Measurements from ENCODE around the gene MS4A5.

MS4A5 gene, protein sequence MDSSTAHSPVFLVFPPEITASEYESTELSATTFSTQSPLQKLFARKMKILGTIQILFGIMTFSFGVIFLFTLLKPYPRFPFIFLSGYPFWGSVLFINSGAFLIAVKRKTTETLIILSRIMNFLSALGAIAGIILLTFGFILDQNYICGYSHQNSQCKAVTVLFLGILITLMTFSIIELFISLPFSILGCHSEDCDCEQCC

DNA sequence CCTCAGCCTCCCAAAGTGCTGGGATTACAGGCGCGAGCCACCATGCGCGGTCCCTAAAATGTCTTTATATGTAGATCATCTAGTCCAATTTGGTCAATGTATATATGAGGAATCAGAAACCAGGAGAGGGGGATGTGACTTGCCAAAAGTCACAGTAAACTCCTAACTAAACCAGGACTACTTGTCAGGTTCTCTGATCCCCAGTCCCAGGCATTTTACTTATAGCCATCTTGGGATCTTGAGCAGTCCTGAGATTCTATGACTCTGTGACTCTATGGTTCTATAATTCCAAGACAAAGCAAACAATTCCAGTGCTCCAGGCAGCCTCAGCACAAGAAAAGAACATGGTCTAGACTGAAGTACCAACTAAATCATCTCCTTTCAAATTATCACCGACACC, at the start of gene MS4A5:
TSS of gene MS4A5 (plus strand) at position 301 of the 400 bp plus-strand sequence. CDS start 103 bp downstream, outside the sequence.
- Histone ChIP-seq H3K27me3 (ENCODE audit: insufficient read depth, poor library complexity, severe bottlenecking) (no peaks in the 10 kb centered on the region), H3K27ac (ENCODE audit: poor library complexity, severe bottlenecking) (no peak within 1 kb of the TSS), H3K4me1 (ENCODE audit: insufficient read depth, poor library complexity, severe bottlenecking) (no peaks in the 10 kb centered on the region), H3K9me3 (ENCODE audit: severe bottlenecking) (no peaks in the 10 kb centered on the region), H3K4me3 (ENCODE audit: severe bottlenecking) (no peak within 1 kb of the TSS), H3K36me3 (ENCODE audit: low read depth) (no peaks in the 10 kb centered on the region)
- TF ChIP-seq, protein P1, sequence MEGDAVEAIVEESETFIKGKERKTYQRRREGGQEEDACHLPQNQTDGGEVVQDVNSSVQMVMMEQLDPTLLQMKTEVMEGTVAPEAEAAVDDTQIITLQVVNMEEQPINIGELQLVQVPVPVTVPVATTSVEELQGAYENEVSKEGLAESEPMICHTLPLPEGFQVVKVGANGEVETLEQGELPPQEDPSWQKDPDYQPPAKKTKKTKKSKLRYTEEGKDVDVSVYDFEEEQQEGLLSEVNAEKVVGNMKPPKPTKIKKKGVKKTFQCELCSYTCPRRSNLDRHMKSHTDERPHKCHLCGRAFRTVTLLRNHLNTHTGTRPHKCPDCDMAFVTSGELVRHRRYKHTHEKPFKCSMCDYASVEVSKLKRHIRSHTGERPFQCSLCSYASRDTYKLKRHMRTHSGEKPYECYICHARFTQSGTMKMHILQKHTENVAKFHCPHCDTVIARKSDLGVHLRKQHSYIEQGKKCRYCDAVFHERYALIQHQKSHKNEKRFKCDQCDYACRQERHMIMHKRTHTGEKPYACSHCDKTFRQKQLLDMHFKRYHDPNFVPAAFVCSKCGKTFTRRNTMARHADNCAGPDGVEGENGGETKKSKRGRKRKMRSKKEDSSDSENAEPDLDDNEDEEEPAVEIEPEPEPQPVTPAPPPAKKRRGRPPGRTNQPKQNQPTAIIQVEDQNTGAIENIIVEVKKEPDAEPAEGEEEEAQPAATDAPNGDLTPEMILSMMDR (IDR thresholded peaks at IDR 0.05; ENCODE audit: poor library complexity, severe bottlenecking): no peak
- DNase-seq (ENCODE audit: low spot score) (no peak), ATAC-seq (ENCODE audit: low read depth) (no peak)

DNA sequence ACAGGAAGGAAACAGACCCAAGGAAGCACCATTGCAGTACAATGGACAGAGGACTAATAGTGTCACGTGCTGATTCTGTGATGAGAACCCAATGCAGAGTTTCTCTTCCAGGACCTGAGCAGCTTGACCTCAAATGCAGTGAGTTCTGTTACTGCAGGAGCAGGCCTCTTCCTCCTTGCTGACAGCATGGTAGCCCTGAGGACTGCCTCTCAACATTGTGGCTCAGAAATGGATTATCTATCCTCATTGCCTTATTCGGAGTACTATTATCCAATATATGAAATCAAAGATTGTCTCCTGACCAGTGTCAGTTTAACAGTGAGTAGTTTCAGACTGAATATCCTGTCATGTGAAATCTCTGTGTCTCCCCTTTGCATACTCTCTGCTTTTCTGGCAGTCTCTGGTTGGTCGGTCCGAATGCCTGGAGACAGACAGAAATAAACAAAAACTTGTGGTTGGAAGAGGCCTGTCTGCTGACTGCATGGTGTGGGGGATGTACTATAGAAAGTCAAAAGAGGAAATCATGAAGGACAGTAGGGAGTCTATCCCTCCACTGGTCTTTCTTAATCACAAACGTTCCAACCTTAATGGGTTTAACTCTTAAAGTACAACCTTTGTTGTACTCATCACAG, 40.0 kb upstream of the MS4A5 start:
- ATAC-seq (ENCODE audit: low read depth): no peak
- Histone ChIP-seq H3K27ac (ENCODE audit: poor library complexity, severe bottlenecking) (no peak overlapping the region), H3K9me3 (ENCODE audit: severe bottlenecking) (no peaks in the 10 kb centered on the region), H3K27me3 (ENCODE audit: insufficient read depth, poor library complexity, severe bottlenecking) (no peaks in the 10 kb centered on the region), H3K4me1 (ENCODE audit: insufficient read depth, poor library complexity, severe bottlenecking) (no peaks in the 10 kb centered on the region), H3K36me3 (ENCODE audit: low read depth) (no peaks in the 10 kb centered on the region), H3K4me3 (ENCODE audit: severe bottlenecking) (no peak overlapping the region)
- no peak for DNase-seq (ENCODE audit: low spot score)
- TF ChIP-seq, protein P1 (IDR thresholded peaks at IDR 0.05; ENCODE audit: poor library complexity, severe bottlenecking): no peak

DNA sequence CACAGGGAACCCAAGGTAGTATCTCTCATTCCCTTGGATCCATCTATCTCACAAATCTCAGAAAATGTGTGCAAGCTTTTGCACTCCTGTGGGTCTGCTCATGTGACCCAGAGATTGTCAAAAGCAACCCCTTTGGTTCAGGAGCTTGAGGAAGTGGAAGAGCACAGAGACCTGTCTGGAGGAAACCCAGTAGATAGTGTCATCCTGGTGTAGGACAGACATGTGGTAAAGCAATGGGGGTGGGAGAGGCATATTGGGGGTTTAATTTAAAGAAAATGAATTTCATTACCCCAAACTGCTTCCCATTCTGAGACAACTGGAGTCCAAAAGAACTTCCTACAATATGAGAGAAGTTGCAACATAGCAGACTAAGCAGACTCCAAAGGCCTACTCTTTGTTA, 39.0 kb upstream of the MS4A5 start:
- Histone ChIP-seq H3K27me3 (ENCODE audit: insufficient read depth, poor library complexity, severe bottlenecking) (no peaks in the 10 kb centered on the region), H3K36me3 (ENCODE audit: low read depth) (no peaks in the 10 kb centered on the region), H3K4me3 (ENCODE audit: severe bottlenecking) (no peak overlapping the region), H3K27ac (ENCODE audit: poor library complexity, severe bottlenecking) (no peak overlapping the region), H3K9me3 (ENCODE audit: severe bottlenecking) (no peaks in the 10 kb centered on the region), H3K4me1 (ENCODE audit: insufficient read depth, poor library complexity, severe bottlenecking) (no peaks in the 10 kb centered on the region)
- TF ChIP-seq, protein P1 (IDR thresholded peaks at IDR 0.05; ENCODE audit: poor library complexity, severe bottlenecking): no peak
- no peak for DNase-seq (ENCODE audit: low spot score)
- no peak for ATAC-seq (ENCODE audit: low read depth)

DNA sequence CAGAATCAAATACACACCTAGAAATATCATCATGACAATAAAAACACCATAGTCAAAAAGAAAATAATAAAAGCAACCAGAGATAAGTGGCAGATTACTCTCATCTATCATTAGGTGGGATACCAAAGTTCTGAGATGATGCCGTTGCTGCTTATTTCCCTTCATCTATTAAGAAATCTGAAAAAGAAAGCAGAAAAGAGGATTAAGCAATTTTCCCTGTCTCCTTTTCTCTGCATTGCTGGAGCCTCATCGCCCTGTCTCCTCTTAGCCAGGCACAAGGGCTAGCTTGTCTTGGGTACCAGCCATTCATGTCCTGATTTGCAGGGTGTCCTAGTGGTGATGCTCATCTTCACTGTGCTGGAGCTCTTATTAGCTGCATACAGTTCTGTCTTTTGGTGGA, 37.0 kb upstream of the MS4A5 start:
- ATAC-seq (ENCODE audit: low read depth): no peak
- Histone ChIP-seq H3K36me3 (ENCODE audit: low read depth) (no peaks in the 10 kb centered on the region), H3K9me3 (ENCODE audit: severe bottlenecking) (no peaks in the 10 kb centered on the region), H3K4me1 (ENCODE audit: insufficient read depth, poor library complexity, severe bottlenecking) (no peaks in the 10 kb centered on the region), H3K27me3 (ENCODE audit: insufficient read depth, poor library complexity, severe bottlenecking) (no peaks in the 10 kb centered on the region), H3K4me3 (ENCODE audit: severe bottlenecking) (no peak overlapping the region), H3K27ac (ENCODE audit: poor library complexity, severe bottlenecking) (no peak overlapping the region)
- TF ChIP-seq, protein P1 (IDR thresholded peaks at IDR 0.05; ENCODE audit: poor library complexity, severe bottlenecking): no peak
- no peak for DNase-seq (ENCODE audit: low spot score)

DNA sequence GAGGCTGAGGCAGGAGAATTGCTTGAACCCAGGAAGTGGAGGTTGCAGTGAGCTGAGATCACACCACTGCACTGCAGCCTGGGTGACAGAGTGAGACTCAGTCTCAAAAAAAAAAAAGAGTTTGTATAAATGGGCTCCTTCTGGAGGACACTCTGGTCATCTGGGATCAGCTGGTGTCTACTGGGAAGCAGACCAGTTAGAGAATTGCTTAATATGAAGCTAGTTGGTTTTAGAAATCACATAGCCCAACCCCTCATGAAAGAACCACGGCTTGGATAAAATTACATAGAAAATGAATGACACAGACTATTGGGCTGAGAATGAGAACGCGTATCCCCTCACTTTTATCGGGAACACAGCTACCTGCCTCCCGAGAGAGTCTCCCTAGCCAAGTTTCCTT, 36.4 kb upstream of the MS4A5 start:
- Histone ChIP-seq H3K9me3 (ENCODE audit: severe bottlenecking) (no peaks in the 10 kb centered on the region), H3K36me3 (ENCODE audit: low read depth) (no peaks in the 10 kb centered on the region)

More for the DNA sequence above, 36.4 kb upstream of the MS4A5 start:
- ATAC-seq (ENCODE audit: low read depth) (no peak), DNase-seq (ENCODE audit: low spot score) (no peak)
- H3K4me3 ChIP-seq (ENCODE audit: severe bottlenecking): no peak overlapping the region
- TF ChIP-seq, protein P1 (IDR thresholded peaks at IDR 0.05; ENCODE audit: poor library complexity, severe bottlenecking): no peak
- H3K27ac ChIP-seq (ENCODE audit: poor library complexity, severe bottlenecking): no peak overlapping the region
- no peaks in the 10 kb centered on the region for H3K27me3 ChIP-seq (ENCODE audit: insufficient read depth, poor library complexity, severe bottlenecking)
- no peaks in the 10 kb centered on the region for H3K4me1 ChIP-seq (ENCODE audit: insufficient read depth, poor library complexity, severe bottlenecking)
